MCF 10A (cell line): ENCODE data around the gene TERT. TPM values are rescaled to one million over a fixed set of nuclear protein-coding genes. Genes with fewer than 3 reads are reported as not detected.

ENCODE experiments used
- BruUV-seq: library from RNA; stranded (reverse); fragments of 400-500 nt; replicated peaks from 2 replicates; lab custom pipeline; 2021; lab: Mats Ljungman, UMichigan
- CTCF ChIA-PET: fragments of 300-600 bp; sonication (Branson Sonifier 250); formaldehyde crosslinking; extraction: SDS; loops from one replicate; lab custom pipeline; 2021; ENCODE audit warnings: antibody characterized with exemption, inconsistent platforms; lab: Yijun Ruan, JAX
- POLR2A ChIA-PET: fragments of 300-600, 350-650 bp; sonication (Branson Sonifier 250); formaldehyde crosslinking; extraction: SDS; loops from one replicate; lab custom pipeline; 2020; ENCODE audit warnings: antibody characterized with exemption, inconsistent platforms; lab: Yijun Ruan, JAX
- DNase-seq: peaks from one replicate; pipeline ENCODE4 v3.0.0-alpha.2; 2018; ENCODE audit not compliant: unreplicated experiment
- H3K27ac Mint-ChIP-seq: one replicate; pipeline ENCODE4 v1.8.0; 2022; ENCODE audit warnings: mild to moderate bottlenecking, low read depth, mixed read lengths; ENCODE audit not compliant: unreplicated experiment
- H3K27me3 Mint-ChIP-seq: one replicate; pipeline ENCODE4 v1.8.0; 2022; ENCODE audit warnings: mixed read lengths; ENCODE audit not compliant: insufficient read depth, unreplicated experiment
- H3K36me3 Mint-ChIP-seq: one replicate; pipeline ENCODE4 v1.8.0; 2022; ENCODE audit warnings: mild to moderate bottlenecking, moderate library complexity, mixed read lengths; ENCODE audit not compliant: insufficient read depth, unreplicated experiment
- H3K4me1 Mint-ChIP-seq: one replicate; pipeline ENCODE4 v1.8.0; 2022; ENCODE audit warnings: mixed read lengths; ENCODE audit not compliant: insufficient read depth, unreplicated experiment
- H3K4me3 Mint-ChIP-seq: one replicate; pipeline ENCODE4 v1.8.0; 2022; ENCODE audit warnings: mild to moderate bottlenecking, moderate library complexity, mixed read lengths; ENCODE audit not compliant: unreplicated experiment
- H3K9me3 Mint-ChIP-seq: one replicate; pipeline ENCODE4 v1.8.0; 2022; ENCODE audit warnings: mixed read lengths; ENCODE audit not compliant: unreplicated experiment
- intact Hi-C: fragments of 100-400 bp; cut with micrococcal nuclease; formaldehyde crosslinking; loops from 2 replicates; pipeline ENCODE4 v1.14.1; 2022
- total RNA-seq: library from RNA; stranded (reverse); gene quantifications from 2 replicates; pipeline ENCODE4 v1.2.3, GENCODE V29; 2022
- TF ChIP-seq, protein P1 (sequence below): fragments of 200-600 bp; IDR thresholded peaks from one replicate; pipeline ENCODE4 v1.8.0; 2022; ENCODE audit warnings: antibody characterized with exemption, mild to moderate bottlenecking; ENCODE audit not compliant: unreplicated experiment

The TERT gene
- total RNA-seq, 1 experiment from 2014 or later, result 0.16 TPM

DNA sequence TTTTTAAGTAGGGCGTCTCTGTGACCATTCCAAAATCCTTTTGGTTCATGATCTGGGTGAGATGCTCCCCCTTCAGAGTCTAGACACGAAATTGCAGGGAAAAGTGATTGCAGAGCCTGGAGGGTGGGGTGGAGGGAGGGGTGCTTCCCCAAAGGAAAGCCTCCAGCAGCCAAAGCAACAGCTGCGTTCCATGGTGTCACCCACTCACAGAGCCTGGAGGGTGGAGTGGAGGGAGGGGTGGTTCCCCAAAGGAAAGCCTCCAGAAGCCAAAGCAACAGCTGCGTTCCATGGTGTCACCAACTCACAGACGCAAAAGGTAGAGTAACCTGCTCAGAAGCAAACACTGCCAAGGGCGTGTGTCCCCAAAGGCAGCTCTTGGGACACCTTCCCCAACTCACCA is 47.1 kb downstream of the TERT start:
- BruUV-seq, result no TSS peak
- TF ChIP-seq, protein P1, sequence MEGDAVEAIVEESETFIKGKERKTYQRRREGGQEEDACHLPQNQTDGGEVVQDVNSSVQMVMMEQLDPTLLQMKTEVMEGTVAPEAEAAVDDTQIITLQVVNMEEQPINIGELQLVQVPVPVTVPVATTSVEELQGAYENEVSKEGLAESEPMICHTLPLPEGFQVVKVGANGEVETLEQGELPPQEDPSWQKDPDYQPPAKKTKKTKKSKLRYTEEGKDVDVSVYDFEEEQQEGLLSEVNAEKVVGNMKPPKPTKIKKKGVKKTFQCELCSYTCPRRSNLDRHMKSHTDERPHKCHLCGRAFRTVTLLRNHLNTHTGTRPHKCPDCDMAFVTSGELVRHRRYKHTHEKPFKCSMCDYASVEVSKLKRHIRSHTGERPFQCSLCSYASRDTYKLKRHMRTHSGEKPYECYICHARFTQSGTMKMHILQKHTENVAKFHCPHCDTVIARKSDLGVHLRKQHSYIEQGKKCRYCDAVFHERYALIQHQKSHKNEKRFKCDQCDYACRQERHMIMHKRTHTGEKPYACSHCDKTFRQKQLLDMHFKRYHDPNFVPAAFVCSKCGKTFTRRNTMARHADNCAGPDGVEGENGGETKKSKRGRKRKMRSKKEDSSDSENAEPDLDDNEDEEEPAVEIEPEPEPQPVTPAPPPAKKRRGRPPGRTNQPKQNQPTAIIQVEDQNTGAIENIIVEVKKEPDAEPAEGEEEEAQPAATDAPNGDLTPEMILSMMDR, result no peak

DNA sequence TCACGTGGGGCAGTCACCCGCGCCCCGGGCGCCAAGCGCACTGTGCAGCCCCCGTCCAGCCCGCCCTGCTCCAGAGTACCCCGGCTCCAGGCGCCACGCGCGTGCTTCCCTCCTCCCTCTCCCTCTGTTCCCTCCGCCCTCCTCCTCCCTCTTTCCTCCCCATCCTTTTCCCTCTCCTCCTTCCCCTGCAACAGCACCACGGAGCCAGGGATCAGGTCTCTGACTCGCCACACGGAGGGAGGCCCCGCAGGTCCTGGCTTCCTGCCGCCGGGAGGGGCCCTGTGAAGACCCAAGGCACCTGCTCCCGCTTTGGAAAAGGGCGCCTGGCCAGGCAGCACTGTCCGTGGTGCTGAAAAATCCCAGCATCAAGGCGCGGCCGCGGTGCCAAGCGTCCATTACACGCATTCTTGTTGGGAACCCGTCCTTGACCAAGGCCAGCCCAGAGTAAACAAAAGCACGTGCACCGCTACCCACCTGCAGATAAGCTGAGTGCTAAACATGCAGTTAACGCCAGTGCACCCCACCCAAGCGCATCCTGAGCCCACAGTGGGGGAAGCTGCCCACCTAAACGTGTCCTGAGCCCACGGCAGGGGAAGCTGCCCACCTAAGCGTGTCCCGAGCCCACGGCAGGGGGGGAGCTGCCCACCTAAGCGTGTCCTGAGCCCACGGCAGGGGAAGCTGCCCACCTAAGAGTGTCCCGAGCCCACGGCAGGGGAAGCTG is 48.0 kb downstream of the TERT start:
- CTCF ChIA-PET, result no interaction called here
- no TSS peak for BruUV-seq

More for the DNA sequence above, 47.1 kb downstream of the TERT start:
- H3K4me3 Mint-ChIP-seq, result no peak overlapping the region
- no peaks in the 10 kb centered on the region for H3K4me1 Mint-ChIP-seq
- H3K27me3 Mint-ChIP-seq, result no peaks in the 10 kb centered on the region
- no peaks in the 10 kb centered on the region for H3K36me3 Mint-ChIP-seq
- H3K9me3 Mint-ChIP-seq, result no peaks in the 10 kb centered on the region
- no peak overlapping the region for H3K27ac Mint-ChIP-seq
- DNase-seq, result no peak
- CTCF ChIA-PET, result no interaction called here
- intact Hi-C loops, result no loop called here
- POLR2A ChIA-PET, result interaction anchor here (1.5 kb wide), 1 partner anchor 9 kb away, joined by 3 read pairs; no protein-coding TSS in a partner anchor

DNA sequence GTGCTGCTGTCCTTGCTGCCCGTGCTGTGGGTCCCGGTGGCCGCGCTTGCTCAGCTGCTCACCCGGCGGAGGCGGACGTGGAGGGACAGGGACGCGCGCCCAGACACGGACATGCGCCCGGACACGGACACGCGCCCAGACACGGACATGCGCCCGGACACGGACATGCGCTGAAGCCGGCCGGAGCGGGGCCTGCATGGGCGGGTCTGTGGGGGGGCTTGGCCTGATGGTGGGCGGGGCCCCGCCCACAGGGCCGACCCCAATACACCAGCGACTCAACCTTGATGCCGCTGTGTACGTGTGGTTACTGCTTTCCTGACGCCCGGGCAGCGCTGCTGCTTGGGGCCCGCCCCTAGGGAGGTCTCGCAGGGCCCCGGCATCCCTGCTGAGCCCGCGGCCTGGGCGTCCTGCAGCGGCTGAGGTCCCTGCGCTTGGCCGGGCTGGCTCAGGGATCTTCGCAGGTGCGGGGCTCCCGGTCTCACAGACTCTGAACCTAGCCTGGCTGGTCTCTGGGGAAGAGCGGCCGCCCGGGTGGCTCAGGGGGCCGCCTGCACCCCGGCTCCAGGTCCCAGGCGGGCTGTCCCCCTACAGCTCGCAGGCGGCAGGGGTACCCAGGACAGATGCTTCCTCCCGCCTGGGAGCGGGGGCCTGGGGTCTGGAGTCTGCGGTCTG is 48.8 kb downstream of the TERT start:
- no peak overlapping the region for H3K27ac Mint-ChIP-seq
- H3K9me3 Mint-ChIP-seq, result no peaks in the 10 kb centered on the region
- CTCF ChIA-PET, result no interaction called here
- POLR2A ChIA-PET, result no interaction called here
- intact Hi-C loops, result no loop called here
- no peak for DNase-seq
- peaks cover 4% of the 10 kb centered on the region for H3K27me3 Mint-ChIP-seq
- no peak overlapping the region for H3K4me3 Mint-ChIP-seq
- H3K4me1 Mint-ChIP-seq, result no peaks in the 10 kb centered on the region
- TF ChIP-seq, protein P1, result no peak
- H3K36me3 Mint-ChIP-seq, result no peaks in the 10 kb centered on the region
- BruUV-seq, result no TSS peak

More for the DNA sequence above, 48.0 kb downstream of the TERT start:
- H3K4me3 Mint-ChIP-seq, result no peak overlapping the region
- H3K4me1 Mint-ChIP-seq, result no peaks in the 10 kb centered on the region
- no peaks in the 10 kb centered on the region for H3K9me3 Mint-ChIP-seq
- H3K27ac Mint-ChIP-seq, result no peak overlapping the region
- POLR2A ChIA-PET, result interaction anchor here (0.6 kb wide), 1 partner anchor 131 kb away, joined by 3 read pairs; no protein-coding TSS in a partner anchor
- TF ChIP-seq, protein P1, result no peak
- H3K36me3 Mint-ChIP-seq, result no peaks in the 10 kb centered on the region
- DNase-seq, result peak; percentile 8
- intact Hi-C loops, result no loop called here
- H3K27me3 Mint-ChIP-seq, result no peaks in the 10 kb centered on the region

DNA sequence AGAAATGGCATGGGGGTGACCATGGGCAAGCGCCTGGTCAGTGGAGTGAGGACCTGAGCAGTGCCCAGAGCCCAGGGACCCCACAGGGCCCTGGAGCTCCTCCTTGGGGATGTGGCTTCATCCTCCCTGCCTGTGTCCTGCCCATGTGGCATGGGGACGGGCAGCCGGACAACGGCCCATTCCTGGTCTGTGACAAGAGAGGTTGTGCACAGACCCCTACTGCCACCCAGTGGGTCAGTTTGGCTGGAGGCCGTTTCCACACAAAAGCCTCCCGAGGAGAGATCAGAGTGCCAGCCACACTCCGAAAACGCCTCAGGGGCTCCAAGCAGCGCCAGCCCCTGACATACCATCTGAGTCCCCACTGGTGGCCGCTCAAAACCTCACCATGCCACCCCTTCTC is 49.9 kb downstream of the TERT start:
- no TSS peak for BruUV-seq
- no peak overlapping the region for H3K4me3 Mint-ChIP-seq
- H3K27me3 Mint-ChIP-seq, result peaks cover 12% of the 10 kb centered on the region

More for the DNA sequence above, 49.9 kb downstream of the TERT start:
- no peak for DNase-seq
- TF ChIP-seq, protein P1, result no peak
- Mint-ChIP-seq H3K4me1 (no peaks in the 10 kb centered on the region), H3K27ac (no peak overlapping the region), H3K9me3 (no peaks in the 10 kb centered on the region), H3K36me3 (no peaks in the 10 kb centered on the region)
- ChIA-PET POLR2A (no interaction called here), CTCF (no interaction called here)
- intact Hi-C loops, result no loop called here
